C4-2B (cell line): ENCODE measurements around the gene PPP4C.

ENCODE experiments used
- ZFX ChIP-seq: fragments of 450-650 bp; IDR thresholded peaks from 2 replicates; pipeline ENCODE4 v1.6.1; 2017
- TF ChIP-seq, protein P1 (sequence below): fragments of 450-650 bp; conservative IDR thresholded peaks from 2 replicates; pipeline ENCODE4 v1.5.1; 2017; ENCODE audit warnings: mild to moderate bottlenecking

DNA sequence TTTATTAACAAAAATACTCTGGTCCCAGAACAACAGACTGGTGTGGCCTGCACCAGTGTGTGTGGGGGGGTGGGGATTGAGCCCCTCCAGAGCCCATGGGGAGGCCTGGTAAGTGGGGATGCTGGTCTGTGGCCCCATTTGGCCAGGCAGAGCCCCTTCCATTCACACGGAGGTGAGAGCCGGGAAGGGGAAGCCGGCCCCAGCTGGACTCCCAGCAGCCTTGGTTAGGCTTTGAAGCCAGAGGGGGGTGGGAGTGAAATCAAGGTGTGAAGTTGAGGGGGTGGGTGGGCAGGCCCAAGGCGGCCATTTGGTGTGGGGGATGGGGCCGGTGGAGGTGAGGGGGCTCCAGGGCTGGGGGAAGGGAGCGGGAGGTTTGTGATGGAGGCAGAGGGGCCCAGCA lies 10.0 kb downstream of the PPP4C start:
- TF ChIP-seq, protein P1, sequence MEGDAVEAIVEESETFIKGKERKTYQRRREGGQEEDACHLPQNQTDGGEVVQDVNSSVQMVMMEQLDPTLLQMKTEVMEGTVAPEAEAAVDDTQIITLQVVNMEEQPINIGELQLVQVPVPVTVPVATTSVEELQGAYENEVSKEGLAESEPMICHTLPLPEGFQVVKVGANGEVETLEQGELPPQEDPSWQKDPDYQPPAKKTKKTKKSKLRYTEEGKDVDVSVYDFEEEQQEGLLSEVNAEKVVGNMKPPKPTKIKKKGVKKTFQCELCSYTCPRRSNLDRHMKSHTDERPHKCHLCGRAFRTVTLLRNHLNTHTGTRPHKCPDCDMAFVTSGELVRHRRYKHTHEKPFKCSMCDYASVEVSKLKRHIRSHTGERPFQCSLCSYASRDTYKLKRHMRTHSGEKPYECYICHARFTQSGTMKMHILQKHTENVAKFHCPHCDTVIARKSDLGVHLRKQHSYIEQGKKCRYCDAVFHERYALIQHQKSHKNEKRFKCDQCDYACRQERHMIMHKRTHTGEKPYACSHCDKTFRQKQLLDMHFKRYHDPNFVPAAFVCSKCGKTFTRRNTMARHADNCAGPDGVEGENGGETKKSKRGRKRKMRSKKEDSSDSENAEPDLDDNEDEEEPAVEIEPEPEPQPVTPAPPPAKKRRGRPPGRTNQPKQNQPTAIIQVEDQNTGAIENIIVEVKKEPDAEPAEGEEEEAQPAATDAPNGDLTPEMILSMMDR = no peak
- no peak for TF ChIP-seq ZFX
